WTC11 (cell line): ENCODE results near the gene ING5. TPM values are rescaled to one million over a fixed set of nuclear protein-coding genes. Genes with fewer than 3 reads are reported as not detected.

Experiments
- AR ChIP-seq: fragments of 250-450 bp; sonication (Bioruptor Pico); IDR thresholded peaks from 2 replicates; pipeline ENCODE4 v1.9.0; 2021; ENCODE audit warnings: mild to moderate bottlenecking
- CREB1 ChIP-seq: sonication (generic); formaldehyde crosslinking; IDR thresholded peaks from 2 replicates; pipeline ENCODE4 v1.8.0; 2023; ENCODE audit warnings: mild to moderate bottlenecking, missing genetic modification reagents
- ELF4 ChIP-seq: sonication (generic); formaldehyde crosslinking; IDR thresholded peaks from 2 replicates; pipeline ENCODE4 v1.8.1; 2022; ENCODE audit warnings: low read depth, mild to moderate bottlenecking, moderate library complexity, missing genetic modification reagents
- ERG ChIP-seq: fragments of 250-450 bp; sonication (Bioruptor Pico); IDR thresholded peaks from 2 replicates; pipeline ENCODE4 v1.8.0; 2021; ENCODE audit warnings: mild to moderate bottlenecking
- ESRRA ChIP-seq: sonication (generic); formaldehyde crosslinking; IDR thresholded peaks from 2 replicates; pipeline ENCODE4 v1.8.1; 2022; ENCODE audit warnings: mild to moderate bottlenecking, missing genetic modification reagents, borderline replicate concordance
- IRF1 ChIP-seq: sonication (generic); formaldehyde crosslinking; IDR thresholded peaks from 2 replicates; pipeline ENCODE4 v1.8.0; 2023; ENCODE audit warnings: missing genetic modification reagents
- MLX ChIP-seq: sonication (generic); formaldehyde crosslinking; IDR thresholded peaks from 2 replicates; pipeline ENCODE4 v1.8.1; 2023; ENCODE audit warnings: mild to moderate bottlenecking, missing genetic modification reagents, moderate library complexity
- MXD4 ChIP-seq: fragments of 250-450 bp; sonication (Bioruptor Pico); IDR thresholded peaks from 2 replicates; pipeline ENCODE4 v1.8.0; 2021; ENCODE audit warnings: mild to moderate bottlenecking, moderate library complexity, borderline replicate concordance
- NFATC4 ChIP-seq: fragments of 250-450 bp; sonication (Bioruptor Pico); IDR thresholded peaks from 2 replicates; pipeline ENCODE4 v1.9.0; 2021; ENCODE audit warnings: mild to moderate bottlenecking
- NR3C1 ChIP-seq: sonication (generic); formaldehyde crosslinking; conservative IDR thresholded peaks from 2 replicates; pipeline ENCODE4 v1.8.1; 2023; ENCODE audit warnings: low read depth, mild to moderate bottlenecking, missing genetic modification reagents
- OVOL2 ChIP-seq: fragments of 250-450 bp; sonication (Bioruptor Pico); IDR thresholded peaks from 2 replicates; pipeline ENCODE4 v1.9.0; 2021; ENCODE audit warnings: mild to moderate bottlenecking, borderline replicate concordance
- STAT6 ChIP-seq: sonication (generic); formaldehyde crosslinking; conservative IDR thresholded peaks from 2 replicates; pipeline ENCODE4 v1.8.1; 2023; ENCODE audit warnings: mild to moderate bottlenecking, low read depth, missing genetic modification reagents, moderate library complexity
- TCF7 ChIP-seq: sonication (generic); formaldehyde crosslinking; IDR thresholded peaks from 2 replicates; pipeline ENCODE4 v1.8.0; 2022; ENCODE audit warnings: mild to moderate bottlenecking, low read depth, missing genetic modification reagents, moderate library complexity
- TP53 ChIP-seq: sonication (generic); formaldehyde crosslinking; IDR thresholded peaks from 2 replicates; pipeline ENCODE4 v1.8.1; 2023; ENCODE audit warnings: mild to moderate bottlenecking, missing genetic modification reagents
- ZBTB43 ChIP-seq: sonication (generic); formaldehyde crosslinking; IDR thresholded peaks from 2 replicates; pipeline ENCODE4 v1.8.1; 2023; ENCODE audit warnings: mild to moderate bottlenecking, missing genetic modification reagents
- ZMAT4 ChIP-seq: fragments of 250-450 bp; sonication (Bioruptor Pico); IDR thresholded peaks from 2 replicates; pipeline ENCODE4 v1.9.0; 2021; ENCODE audit warnings: mild to moderate bottlenecking
- ZNF219 ChIP-seq: sonication (generic); formaldehyde crosslinking; IDR thresholded peaks from 2 replicates; pipeline ENCODE4 v1.8.0; 2023; ENCODE audit warnings: missing genetic modification reagents, mild to moderate bottlenecking, borderline replicate concordance
- ZNF317 ChIP-seq: sonication (generic); formaldehyde crosslinking; IDR thresholded peaks from 2 replicates; pipeline ENCODE4 v1.8.1; 2023; ENCODE audit warnings: low read depth, mild to moderate bottlenecking, moderate library complexity, missing genetic modification reagents, borderline replicate concordance
- ZNF396 ChIP-seq: fragments of 250-450 bp; sonication (Bioruptor Pico); IDR thresholded peaks from 2 replicates; pipeline ENCODE4 v1.8.0; 2021; ENCODE audit warnings: mild to moderate bottlenecking, moderate library complexity, borderline replicate concordance
- ZNF425 ChIP-seq: fragments of 250-450 bp; sonication (Bioruptor Pico); conservative IDR thresholded peaks from 2 replicates; pipeline ENCODE4 v1.9.0; 2021; ENCODE audit warnings: mild to moderate bottlenecking
- ZNF512 ChIP-seq: sonication (generic); formaldehyde crosslinking; IDR thresholded peaks from 2 replicates; pipeline ENCODE4 v1.8.1; 2022; ENCODE audit warnings: missing genetic modification reagents, borderline replicate concordance
- total RNA-seq: library from RNA; stranded (reverse); gene quantifications from 3 replicates; pipeline ENCODE4 v1.2.3, GENCODE V29; 2021

Gene ING5
- total RNA-seq, 1 experiment from 2014 or later, result 43.1 TPM

GRCh38 chr2:241734467-241735208 is 32.8 kb downstream of the ING5 start, which contains the start of gene D2HGDH (continued):
- 0 out of 2 replicates have a peak, but pooled peaks have one; percentile 15 for TF ChIP-seq ELF4 (CRISPR knock-in tag)
- no peak for TF ChIP-seq ZMAT4 (CRISPR knock-in tag)
- TF ChIP-seq MXD4 (CRISPR knock-in tag), result no peak
- TF ChIP-seq NR3C1 (CRISPR knock-in tag), result no peak; the same call in 1 of the 2 replicates
- TF ChIP-seq ZNF396 (CRISPR knock-in tag), result no peak
- TF ChIP-seq ZBTB43, result no peak
- no peak for TF ChIP-seq AR (CRISPR knock-in tag)
- TF ChIP-seq CREB1, result no peak
- no peak for TF ChIP-seq ZNF512 (CRISPR knock-in tag)
- no peak for TF ChIP-seq ZNF219 (CRISPR knock-in tag)
- TF ChIP-seq TCF7, result peak; percentile 56; the same call in 1 of the 2 replicates
- no peak for TF ChIP-seq IRF1
- TF ChIP-seq NFATC4 (CRISPR knock-in tag), result no peak
- no peak for TF ChIP-seq ERG (CRISPR knock-in tag)
- TF ChIP-seq ESRRA (CRISPR knock-in tag), result no peak; the same call in 1 of the 2 replicates
- no peak; the same call in 1 of the 2 replicates for TF ChIP-seq TP53 (CRISPR knock-in tag)
- peak; percentile 37; the same call in 1 of the 2 replicates for TF ChIP-seq ZNF317 (CRISPR knock-in tag)
- no peak for TF ChIP-seq ZNF425 (CRISPR knock-in tag)
- no peak for TF ChIP-seq MLX (CRISPR knock-in tag)
- no peak for TF ChIP-seq STAT6 (CRISPR knock-in tag)
- no peak for TF ChIP-seq OVOL2 (CRISPR knock-in tag)
